Thymus (tissue), 11 donors: ENCODE data around the gene CCDC106. TPM values are rescaled to one million over a fixed set of nuclear protein-coding genes. Genes with fewer than 3 reads are reported as not detected.

Experiments used
- DNase-seq, 9 donors: peaks; one replicate each; pipeline ENCODE4 v3.0.0-alpha.2; 2013; ENCODE audit warnings: low spot score in 9 of 9, low read depth in 6 of 9, missing footprints in 1 of 9
- H3K27ac ChIP-seq, 2 donors: one replicate each; pipeline ENCODE4 v1.5.1; 2013; ENCODE audit warnings: control low read depth in 1 of 2, low read depth in 1 of 2, low read length in 1 of 2, mild to moderate bottlenecking in 1 of 2, moderate library complexity in 1 of 2
- H3K27me3 ChIP-seq, 2 donors: one replicate each; pipeline ENCODE4 v1.5.1; 2013; ENCODE audit warnings: low read length in 1 of 2; ENCODE audit not compliant: control insufficient read depth in 2 of 2, insufficient read depth in 1 of 2
- H3K36me3 ChIP-seq, 2 donors: one replicate each; pipeline ENCODE4 v1.5.1; 2013; ENCODE audit warnings: low read length in 1 of 2, mild to moderate bottlenecking in 1 of 2, moderate library complexity in 1 of 2; ENCODE audit not compliant: control insufficient read depth in 2 of 2, insufficient read depth in 2 of 2
- H3K4me1 ChIP-seq, 2 donors: one replicate each; pipeline ENCODE4 v1.5.1; 2013; ENCODE audit warnings: low read length in 2 of 2; ENCODE audit not compliant: control insufficient read depth in 2 of 2, insufficient read depth in 2 of 2
- H3K4me3 ChIP-seq, 2 donors: one replicate each; pipeline ENCODE4 v1.5.1; 2013; ENCODE audit warnings: low read length in 2 of 2, control low read depth in 1 of 2, mild to moderate bottlenecking in 1 of 2
- H3K9me3 ChIP-seq, 2 donors: one replicate each; pipeline ENCODE4 v1.5.1; 2013; ENCODE audit warnings: low read length in 1 of 2, mild to moderate bottlenecking in 1 of 2; ENCODE audit not compliant: control insufficient read depth in 2 of 2, insufficient read depth in 1 of 2
- WGBS: extraction: QIAGEN DNeasy Blood & Tissue Kit; methylation state at CpG from one replicate; pipeline ENCODE4 v1.1.7; 2013; 5-methylcytosine and 5-hydroxymethylcytosine counted together
- polyA plus RNA-seq: library from polyadenylated mRNA; stranded (reverse); fragments of 200-250 nt; gene quantifications from one replicate; pipeline ENCODE4 v1.2.3, GENCODE V29; 2013
- total RNA-seq: library from RNA; stranded (reverse); fragments of 120-200 nt; gene quantifications from one replicate; pipeline ENCODE4 v1.2.4, GENCODE V29; 2013
- donor health status: healthy.

The CCDC106 gene
- total and polyA plus RNA-seq, 2 donors, result 6.2 to 17.2 TPM

DNA sequence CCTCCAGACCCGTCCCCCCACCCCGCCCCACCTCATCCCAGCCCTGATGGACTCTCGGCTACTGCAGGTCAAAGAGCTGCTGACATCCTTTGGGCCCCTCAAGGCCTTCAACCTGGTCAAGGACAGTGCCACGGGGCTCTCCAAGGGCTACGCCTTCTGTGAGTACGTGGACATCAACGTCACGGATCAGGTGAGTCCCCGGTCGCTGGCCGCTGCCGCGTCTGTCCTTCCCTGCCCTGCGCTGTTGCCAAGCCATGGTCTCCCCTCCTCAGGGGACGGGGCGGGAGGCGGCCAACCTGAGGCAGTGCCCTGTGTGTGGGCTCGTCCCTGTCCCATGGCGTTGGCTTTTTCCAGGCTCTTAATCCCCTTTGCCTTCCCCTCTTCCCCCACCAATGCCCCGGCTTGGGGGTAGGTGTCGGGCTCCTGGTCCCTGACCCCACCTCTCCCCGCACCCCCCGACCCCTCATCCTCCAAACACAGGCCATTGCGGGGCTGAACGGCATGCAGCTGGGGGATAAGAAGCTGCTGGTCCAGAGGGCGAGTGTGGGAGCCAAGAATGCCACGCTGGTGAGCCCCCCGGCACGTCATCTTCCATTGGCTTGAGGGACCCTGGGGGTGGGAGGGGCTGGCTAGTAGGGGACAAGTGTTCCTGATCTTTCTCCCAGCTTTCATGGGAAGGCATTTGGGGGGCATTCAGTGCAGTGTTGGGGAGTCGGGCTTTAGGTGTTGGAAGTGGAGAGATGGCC lies 20.8 kb downstream of the CCDC106 start:
- H3K4me3 ChIP-seq, result no peak overlapping the region
- no peaks in the 10 kb centered on the region for H3K27me3 ChIP-seq
- 94% methylated on average over 30 of the region's 30 CpGs for WGBS
- no peaks in the 10 kb centered on the region for H3K9me3 ChIP-seq
- DNase-seq, result no peak
- no peaks in the 10 kb centered on the region for H3K4me1 ChIP-seq
- peaks cover 73 to 80% of the 10 kb centered on the region in 2 donors for H3K36me3 ChIP-seq
- H3K27ac ChIP-seq, result no peak overlapping the region

GRCh38 chr19:55669418-55670279 lies 21.6 kb downstream of the CCDC106 start:
- Histone ChIP-seq H3K4me1 (peaks cover 0 to 5% of the 10 kb centered on the region in 2 donors), H3K36me3 (peaks cover 66 to 71% of the 10 kb centered on the region in 2 donors), H3K27ac (no peak overlapping the region), H3K4me3 (no peak overlapping the region), H3K9me3 (no peaks in the 10 kb centered on the region), H3K27me3 (no peaks in the 10 kb centered on the region)
- 95% methylated on average over 43 of the region's 43 CpGs for WGBS
- no peak for DNase-seq

DNA sequence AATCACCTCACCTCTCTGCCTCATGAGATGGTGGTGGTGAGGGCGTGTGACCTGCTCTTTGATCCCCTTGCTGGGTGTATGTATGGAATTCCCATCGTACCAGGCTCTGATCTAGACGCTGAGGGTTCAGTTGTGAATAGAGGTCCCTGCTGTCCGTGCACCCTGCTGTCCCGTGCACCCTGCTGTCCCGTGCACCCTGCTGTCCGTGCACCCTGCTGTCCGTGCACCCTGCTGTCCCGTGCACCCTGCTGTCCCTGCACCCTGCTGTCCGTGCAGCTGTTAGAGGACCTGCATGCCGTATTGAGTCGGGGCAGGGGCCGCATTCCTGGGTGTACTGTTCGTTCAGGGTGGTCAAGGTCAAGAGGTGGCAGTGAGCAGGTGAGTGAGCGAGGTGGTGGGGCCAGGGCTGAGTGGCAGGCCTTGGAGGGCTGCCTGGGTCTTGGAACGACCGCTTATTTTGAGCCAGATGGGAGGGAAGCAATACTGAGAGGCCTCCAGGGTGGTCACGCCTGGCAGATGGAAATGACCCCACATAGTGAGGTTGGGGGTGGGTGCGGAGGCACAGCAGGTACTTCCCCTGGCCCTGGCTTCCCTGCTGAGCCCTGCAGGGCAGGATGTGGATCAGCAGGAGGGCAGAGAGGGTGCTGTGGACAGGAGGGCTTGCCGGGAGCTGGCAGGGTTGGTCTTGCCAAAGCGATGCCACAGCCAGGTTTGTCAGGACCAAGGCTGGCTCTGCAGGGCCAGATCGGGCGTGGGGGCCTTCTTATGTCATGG lies 22.5 kb downstream of the CCDC106 start:
- Histone ChIP-seq H3K27ac (no peak overlapping the region), H3K27me3 (no peaks in the 10 kb centered on the region), H3K4me1 (peaks cover 0 to 6% of the 10 kb centered on the region in 2 donors), H3K4me3 (no peak overlapping the region), H3K9me3 (no peaks in the 10 kb centered on the region), H3K36me3 (peaks cover 62 to 65% of the 10 kb centered on the region in 2 donors)
- no peak for DNase-seq
- WGBS, result 91% methylated on average over 23 of the region's 23 CpGs

DNA sequence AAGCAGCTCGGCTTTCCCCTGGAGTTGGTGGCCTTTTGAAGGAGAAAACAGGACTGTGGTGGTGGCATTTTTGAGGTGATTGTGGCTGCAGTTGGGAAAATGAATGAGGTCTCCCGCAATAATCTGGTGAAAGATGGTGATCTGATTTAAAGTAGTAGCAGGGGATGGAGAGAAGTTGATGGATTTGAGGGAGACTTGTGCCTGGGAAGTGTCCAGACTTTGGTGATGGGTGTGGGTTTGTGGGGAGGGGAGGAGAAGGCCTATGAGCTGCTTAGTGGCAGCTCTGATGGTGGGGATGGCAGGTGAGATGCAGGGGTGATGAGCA lies 23.0 kb downstream of the CCDC106 start:
- Histone ChIP-seq H3K36me3 (peaks cover 57 to 61% of the 10 kb centered on the region in 2 donors), H3K9me3 (no peaks in the 10 kb centered on the region), H3K27ac (no peak overlapping the region), H3K4me3 (no peak overlapping the region), H3K27me3 (no peaks in the 10 kb centered on the region), H3K4me1 (peaks cover 5 to 11% of the 10 kb centered on the region in 2 donors)
- over 99% methylated on average over 2 of the region's 2 CpGs for WGBS
- no peak for DNase-seq

DNA sequence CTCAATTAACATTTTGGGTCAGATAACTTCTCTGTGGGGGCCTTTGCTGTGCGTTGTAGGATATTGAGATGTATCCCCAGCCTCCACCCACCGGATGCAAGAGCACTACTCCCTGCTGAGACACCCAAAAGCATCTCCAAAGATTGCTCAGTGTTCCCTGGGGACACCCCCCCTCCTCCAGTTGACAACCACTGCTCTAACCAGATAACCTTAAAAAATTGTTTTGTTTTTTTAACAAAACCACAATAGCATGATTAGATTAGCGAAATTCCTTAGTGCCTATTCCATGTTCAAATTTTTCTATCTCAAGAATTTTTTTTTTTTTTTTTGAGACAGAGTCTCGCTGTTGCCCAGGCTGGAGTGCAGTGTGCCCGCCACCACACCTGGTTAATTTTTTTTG lies 24.4 kb downstream of the CCDC106 start:
- peaks cover 43 to 48% of the 10 kb centered on the region in 2 donors for H3K36me3 ChIP-seq
- H3K9me3 ChIP-seq, result no peaks in the 10 kb centered on the region
- 96% methylated on average over 5 of the region's 5 CpGs for WGBS
- H3K4me1 ChIP-seq, result peaks cover 15 to 19% of the 10 kb centered on the region in 2 donors
- no peak overlapping the region for H3K27ac ChIP-seq
- no peak overlapping the region for H3K4me3 ChIP-seq
- no peaks in the 10 kb centered on the region for H3K27me3 ChIP-seq
- no peak for DNase-seq

DNA sequence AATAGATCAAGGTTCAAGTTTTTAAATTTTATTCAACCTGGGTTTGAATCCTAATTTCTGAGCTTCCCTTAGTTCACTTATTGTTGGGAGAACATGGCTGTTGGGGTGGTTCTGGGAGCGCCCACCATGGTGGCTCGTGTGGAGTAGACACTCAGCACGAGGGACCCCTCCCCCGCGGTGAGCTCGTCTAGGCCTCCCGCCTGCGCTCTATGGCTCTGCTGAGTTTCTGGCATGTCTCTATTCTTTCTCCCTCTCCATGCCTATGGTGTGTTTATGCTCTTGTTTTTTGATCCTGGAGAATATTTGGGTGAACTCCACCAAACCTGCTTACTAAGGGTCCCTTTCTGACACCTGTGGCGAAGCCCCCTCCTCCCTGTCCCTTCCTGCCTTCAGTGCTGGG lies 25.5 kb downstream of the CCDC106 start:
- no peak overlapping the region for H3K4me3 ChIP-seq
- WGBS, result 94% methylated on average over 9 of the region's 9 CpGs
- DNase-seq, result no peak
- no peaks in the 10 kb centered on the region for H3K27me3 ChIP-seq
- no peak overlapping the region for H3K27ac ChIP-seq
- H3K9me3 ChIP-seq, result no peaks in the 10 kb centered on the region
- H3K36me3 ChIP-seq, result peaks cover 39 to 48% of the 10 kb centered on the region in 2 donors
- peaks cover 15 to 19% of the 10 kb centered on the region in 2 donors for H3K4me1 ChIP-seq

DNA sequence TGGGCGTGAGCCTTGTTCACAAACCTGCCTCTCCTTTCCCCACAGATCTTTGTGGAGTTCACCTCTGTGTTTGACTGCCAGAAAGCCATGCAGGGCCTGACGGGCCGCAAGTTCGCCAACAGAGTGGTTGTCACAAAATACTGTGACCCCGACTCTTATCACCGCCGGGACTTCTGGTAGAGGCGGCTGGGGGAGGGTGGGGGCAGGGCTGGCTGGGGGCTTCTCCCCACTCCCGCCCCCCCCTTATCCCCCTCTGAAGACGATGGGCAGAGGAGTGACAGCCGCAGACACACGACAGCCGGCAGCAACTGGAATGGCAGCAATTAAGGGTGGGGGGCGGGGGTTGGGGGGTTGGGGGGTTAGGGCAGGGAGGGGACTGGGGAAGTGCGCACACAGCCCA lies 25.9 kb downstream of the CCDC106 start:
- H3K4me1 ChIP-seq, result peaks cover 15 to 19% of the 10 kb centered on the region in 2 donors
- H3K27ac ChIP-seq, result no peak overlapping the region
- H3K4me3 ChIP-seq, result no peak overlapping the region
- WGBS, result 96% methylated on average over 15 of the region's 15 CpGs
- peaks cover 39 to 48% of the 10 kb centered on the region in 2 donors for H3K36me3 ChIP-seq
- H3K9me3 ChIP-seq, result no peaks in the 10 kb centered on the region
- DNase-seq, result no peak
- H3K27me3 ChIP-seq, result no peaks in the 10 kb centered on the region

DNA sequence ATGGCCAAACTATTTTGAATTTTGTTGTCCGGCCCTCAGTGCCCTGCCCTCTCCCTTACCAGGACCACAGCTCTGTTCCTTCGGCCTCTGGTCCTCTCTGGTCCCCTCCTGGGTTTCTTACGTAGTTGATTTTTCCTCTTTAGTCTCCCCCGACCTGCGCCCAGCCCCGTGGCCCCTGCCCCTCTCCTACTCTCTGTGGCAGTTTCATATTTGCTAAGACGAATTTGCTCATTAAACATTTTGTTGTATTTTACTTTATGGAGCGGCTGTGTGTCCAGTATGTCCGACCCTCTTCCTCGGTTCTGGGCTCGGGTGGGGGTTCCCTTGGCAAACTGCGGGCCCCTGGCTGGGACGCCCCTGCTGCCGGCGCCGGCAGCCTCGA lies 26.4 kb downstream of the CCDC106 start:
- Histone ChIP-seq H3K36me3 (peaks cover 39 to 48% of the 10 kb centered on the region in 2 donors), H3K4me1 (peaks cover 15 to 19% of the 10 kb centered on the region in 2 donors), H3K4me3 (peak overlapping the region; percentile 36 to 95), H3K27ac (peak overlapping the region; percentile 18 to 49), H3K9me3 (no peaks in the 10 kb centered on the region), H3K27me3 (no peaks in the 10 kb centered on the region)
- DNase-seq, result no peak
- WGBS, result 61% methylated on average over 17 of the region's 17 CpGs
